Measurements from ENCODE around the gene COL12A1. TPM values are rescaled to one million over a fixed set of nuclear protein-coding genes. Genes with fewer than 3 reads are reported as not detected.

Gene COL12A1
- total RNA-seq, 1 donor from 2014 or later = 2,335 TPM

DNA sequence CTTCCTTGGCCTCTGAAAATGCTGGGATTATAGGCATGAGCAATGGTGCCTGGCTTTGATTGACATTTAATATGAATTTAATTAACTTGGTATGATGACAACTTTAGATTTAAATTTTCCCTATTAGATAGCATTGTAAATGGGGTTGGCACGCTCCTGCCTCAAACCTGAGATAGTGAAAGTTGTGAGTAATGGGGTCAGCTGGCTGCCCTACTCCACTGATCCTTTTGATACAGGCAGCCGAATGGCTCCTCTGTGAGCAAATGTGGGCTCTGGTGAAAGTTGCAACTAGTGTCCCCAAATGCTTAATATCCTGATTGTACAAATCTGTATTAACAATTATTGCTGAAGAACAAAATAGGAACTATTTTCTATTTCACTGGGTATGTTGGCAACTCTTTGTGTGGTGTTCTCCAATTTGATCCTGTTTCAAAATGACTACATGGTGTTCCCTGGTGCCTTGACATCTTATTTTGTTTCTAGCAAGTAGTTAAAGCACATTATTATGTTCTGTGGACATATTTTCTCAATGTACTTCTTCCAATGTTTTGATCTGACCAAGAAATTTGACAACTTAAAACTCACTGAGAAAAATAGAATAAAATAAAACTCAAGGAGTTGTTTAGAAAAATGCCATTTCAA is 97.4 kb downstream of the COL12A1 start:
- DNase-seq (ENCODE audit: extremely low spot score, unreplicated experiment) = no peak
- Mint-ChIP-seq H3K36me3 (ENCODE audit: unreplicated experiment) (peaks cover 81% of the 10 kb centered on the region), H3K9me3 (ENCODE audit: unreplicated experiment) (no peaks in the 10 kb centered on the region), H3K27ac (ENCODE audit: unreplicated experiment) (peak overlapping the region; percentile 54), H3K4me1 (ENCODE audit: unreplicated experiment) (peaks cover 63% of the 10 kb centered on the region), H3K4me3 (ENCODE audit: unreplicated experiment) (no peak overlapping the region), H3K27me3 (ENCODE audit: unreplicated experiment) (no peaks in the 10 kb centered on the region)
- TF ChIP-seq, protein P1, sequence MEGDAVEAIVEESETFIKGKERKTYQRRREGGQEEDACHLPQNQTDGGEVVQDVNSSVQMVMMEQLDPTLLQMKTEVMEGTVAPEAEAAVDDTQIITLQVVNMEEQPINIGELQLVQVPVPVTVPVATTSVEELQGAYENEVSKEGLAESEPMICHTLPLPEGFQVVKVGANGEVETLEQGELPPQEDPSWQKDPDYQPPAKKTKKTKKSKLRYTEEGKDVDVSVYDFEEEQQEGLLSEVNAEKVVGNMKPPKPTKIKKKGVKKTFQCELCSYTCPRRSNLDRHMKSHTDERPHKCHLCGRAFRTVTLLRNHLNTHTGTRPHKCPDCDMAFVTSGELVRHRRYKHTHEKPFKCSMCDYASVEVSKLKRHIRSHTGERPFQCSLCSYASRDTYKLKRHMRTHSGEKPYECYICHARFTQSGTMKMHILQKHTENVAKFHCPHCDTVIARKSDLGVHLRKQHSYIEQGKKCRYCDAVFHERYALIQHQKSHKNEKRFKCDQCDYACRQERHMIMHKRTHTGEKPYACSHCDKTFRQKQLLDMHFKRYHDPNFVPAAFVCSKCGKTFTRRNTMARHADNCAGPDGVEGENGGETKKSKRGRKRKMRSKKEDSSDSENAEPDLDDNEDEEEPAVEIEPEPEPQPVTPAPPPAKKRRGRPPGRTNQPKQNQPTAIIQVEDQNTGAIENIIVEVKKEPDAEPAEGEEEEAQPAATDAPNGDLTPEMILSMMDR (IDR thresholded peaks at IDR 0.05) = no peak

DNA sequence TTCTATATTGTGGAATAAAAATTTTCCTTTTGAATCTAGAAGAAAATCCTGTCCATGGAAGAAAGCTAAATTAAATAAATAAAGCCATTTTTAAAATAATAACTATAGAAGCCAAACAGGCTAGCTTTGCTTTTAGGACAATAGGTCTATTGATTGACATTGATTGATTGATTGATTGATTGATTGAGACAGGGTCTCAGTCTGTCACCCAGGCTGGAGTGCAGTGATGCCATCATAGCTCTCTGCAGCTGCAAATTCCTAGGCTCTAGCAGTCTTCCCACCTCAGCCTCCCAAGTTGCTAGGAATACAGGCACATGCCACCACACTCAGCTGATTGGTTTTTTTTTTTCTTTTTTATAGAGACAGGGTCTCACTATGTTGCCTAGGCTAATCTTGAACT is 97.9 kb downstream of the COL12A1 start:
- Mint-ChIP-seq H3K9me3 (ENCODE audit: unreplicated experiment) (no peaks in the 10 kb centered on the region), H3K36me3 (ENCODE audit: unreplicated experiment) (peaks cover 83% of the 10 kb centered on the region), H3K27ac (ENCODE audit: unreplicated experiment) (peak overlapping the region; percentile 54), H3K4me1 (ENCODE audit: unreplicated experiment) (peaks cover 67% of the 10 kb centered on the region), H3K4me3 (ENCODE audit: unreplicated experiment) (no peak overlapping the region), H3K27me3 (ENCODE audit: unreplicated experiment) (no peaks in the 10 kb centered on the region)
- TF ChIP-seq, protein P1 (IDR thresholded peaks at IDR 0.05) = no peak
- DNase-seq (ENCODE audit: extremely low spot score, unreplicated experiment) = no peak

DNA sequence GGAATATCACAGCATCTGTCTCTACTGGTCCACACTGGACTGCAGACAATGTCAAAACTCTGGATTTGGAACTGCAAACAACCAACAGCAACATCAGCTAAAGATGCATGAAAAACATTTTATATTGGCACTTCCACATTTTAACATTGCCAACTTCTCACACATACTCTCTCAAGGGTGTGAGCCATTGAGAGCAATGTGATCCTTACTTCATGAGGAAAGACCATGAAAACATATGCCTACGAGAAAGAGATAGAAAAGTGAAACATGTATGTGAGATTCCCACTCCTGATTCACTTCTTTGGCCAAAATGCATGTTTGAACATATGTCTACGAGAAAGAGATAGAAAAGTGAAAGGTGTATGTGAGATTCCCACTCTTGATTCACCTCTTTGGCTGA is 99.4 kb downstream of the COL12A1 start:
- H3K9me3 Mint-ChIP-seq (ENCODE audit: unreplicated experiment) = no peaks in the 10 kb centered on the region
- TF ChIP-seq, protein P1 (IDR thresholded peaks at IDR 0.05) = no peak
- H3K27ac Mint-ChIP-seq (ENCODE audit: unreplicated experiment) = peak overlapping the region; percentile 78
- H3K4me1 Mint-ChIP-seq (ENCODE audit: unreplicated experiment) = peaks cover 72% of the 10 kb centered on the region
- DNase-seq (ENCODE audit: extremely low spot score, unreplicated experiment) = no peak
- no peak overlapping the region for H3K4me3 Mint-ChIP-seq (ENCODE audit: unreplicated experiment)
- peaks cover 81% of the 10 kb centered on the region for H3K36me3 Mint-ChIP-seq (ENCODE audit: unreplicated experiment)
- H3K27me3 Mint-ChIP-seq (ENCODE audit: unreplicated experiment) = no peaks in the 10 kb centered on the region

DNA sequence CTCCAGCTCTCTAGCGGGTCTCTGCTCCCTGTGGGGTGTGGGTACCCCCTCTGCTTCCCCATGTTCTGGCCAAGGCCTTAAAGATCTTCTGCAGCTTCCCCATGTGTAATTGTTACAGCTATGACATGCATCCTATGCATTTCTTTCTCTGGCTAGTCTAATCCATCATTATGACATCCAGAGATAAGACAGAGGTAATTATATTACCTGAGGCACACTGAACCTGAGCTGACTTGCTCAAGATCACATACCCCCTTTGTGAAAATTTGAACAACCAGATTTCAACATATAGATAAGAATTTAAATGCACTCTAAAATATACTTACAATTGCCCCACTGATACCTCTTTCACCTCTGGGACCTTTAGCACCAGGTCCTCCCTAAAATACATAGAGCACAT is 102.4 kb downstream of the COL12A1 start:
- peaks cover 75% of the 10 kb centered on the region for H3K4me1 Mint-ChIP-seq (ENCODE audit: unreplicated experiment)
- peak overlapping the region; percentile 78 for H3K27ac Mint-ChIP-seq (ENCODE audit: unreplicated experiment)
- H3K27me3 Mint-ChIP-seq (ENCODE audit: unreplicated experiment) = no peaks in the 10 kb centered on the region
- TF ChIP-seq, protein P1 (IDR thresholded peaks at IDR 0.05) = no peak
- DNase-seq (ENCODE audit: extremely low spot score, unreplicated experiment) = no peak
- no peak overlapping the region for H3K4me3 Mint-ChIP-seq (ENCODE audit: unreplicated experiment)
- peaks cover 80% of the 10 kb centered on the region for H3K36me3 Mint-ChIP-seq (ENCODE audit: unreplicated experiment)
- H3K9me3 Mint-ChIP-seq (ENCODE audit: unreplicated experiment) = no peaks in the 10 kb centered on the region

DNA sequence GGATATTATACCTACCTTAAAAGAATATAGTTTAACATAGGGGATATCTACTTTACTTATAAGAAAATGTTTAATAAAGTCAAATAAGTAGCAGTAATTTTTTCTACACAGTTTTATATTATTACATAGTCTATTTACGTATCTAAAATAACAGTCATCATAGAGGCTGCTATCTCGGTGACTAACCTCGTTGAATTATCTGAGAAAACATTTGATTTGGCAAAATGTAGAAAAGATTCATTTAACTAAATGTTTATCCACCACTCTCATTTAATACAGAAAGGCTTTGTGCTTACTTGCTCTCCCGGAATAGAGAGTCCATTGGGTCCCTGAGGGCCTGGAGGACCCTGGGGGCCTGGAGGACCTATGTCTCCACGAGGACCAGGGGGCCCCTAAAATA is 103.6 kb downstream of the COL12A1 start:
- H3K4me3 Mint-ChIP-seq (ENCODE audit: unreplicated experiment) = no peak overlapping the region
- H3K27me3 Mint-ChIP-seq (ENCODE audit: unreplicated experiment) = no peaks in the 10 kb centered on the region
- H3K36me3 Mint-ChIP-seq (ENCODE audit: unreplicated experiment) = peaks cover 79% of the 10 kb centered on the region
- TF ChIP-seq, protein P1 (IDR thresholded peaks at IDR 0.05) = no peak
- no peak for DNase-seq (ENCODE audit: extremely low spot score, unreplicated experiment)
- no peaks in the 10 kb centered on the region for H3K9me3 Mint-ChIP-seq (ENCODE audit: unreplicated experiment)
- H3K27ac Mint-ChIP-seq (ENCODE audit: unreplicated experiment) = peak overlapping the region; percentile 80
- H3K4me1 Mint-ChIP-seq (ENCODE audit: unreplicated experiment) = peaks cover 80% of the 10 kb centered on the region

Data from osteocyte (in vitro differentiated cells).